ENCODE data around the gene MINDY4.

MINDY4 gene

GRCh38 chr7:30920584-30921539, 149.6 kb downstream of the MINDY4 start:
- peak; percentile 63 for DNase-seq

- no peak for DNase-seq
Measured at GRCh38 chr7:30921540-30922401, 150.6 kb downstream of the MINDY4 start.

- DNase-seq, result no peak
Measured at GRCh38 chr7:30922596-30922995, 151.4 kb downstream of the MINDY4 start.

- no peak for DNase-seq
Measured at GRCh38 chr7:30923009-30923773, 152.0 kb downstream of the MINDY4 start.

- no peak for DNase-seq
Measured at GRCh38 chr7:30923774-30924413, 152.7 kb downstream of the MINDY4 start.

DNA sequence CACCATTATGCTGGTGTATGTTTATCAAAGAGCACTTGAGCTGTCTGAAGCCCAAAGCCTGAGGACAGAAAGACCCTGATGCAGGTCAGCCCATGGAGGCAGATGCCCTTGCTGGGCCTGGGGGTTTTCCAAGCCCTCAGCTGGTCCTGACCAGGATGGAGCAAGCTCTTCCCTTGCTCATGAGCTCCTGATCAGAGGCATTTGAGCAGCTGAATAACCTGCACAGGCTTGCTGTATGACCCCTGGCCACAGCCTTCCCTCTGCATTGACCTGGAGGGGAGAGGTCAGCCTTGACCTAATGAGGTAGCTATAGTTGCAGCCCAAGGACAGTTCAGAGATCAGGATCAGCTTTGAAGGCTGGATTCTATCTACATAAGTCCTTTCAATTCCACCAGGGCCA, 153.4 kb downstream of the MINDY4 start:
- no peak for DNase-seq

GRCh38 chr7:30925117-30925516, 153.9 kb downstream of the MINDY4 start:
- DNase-seq, result no peak

DNA sequence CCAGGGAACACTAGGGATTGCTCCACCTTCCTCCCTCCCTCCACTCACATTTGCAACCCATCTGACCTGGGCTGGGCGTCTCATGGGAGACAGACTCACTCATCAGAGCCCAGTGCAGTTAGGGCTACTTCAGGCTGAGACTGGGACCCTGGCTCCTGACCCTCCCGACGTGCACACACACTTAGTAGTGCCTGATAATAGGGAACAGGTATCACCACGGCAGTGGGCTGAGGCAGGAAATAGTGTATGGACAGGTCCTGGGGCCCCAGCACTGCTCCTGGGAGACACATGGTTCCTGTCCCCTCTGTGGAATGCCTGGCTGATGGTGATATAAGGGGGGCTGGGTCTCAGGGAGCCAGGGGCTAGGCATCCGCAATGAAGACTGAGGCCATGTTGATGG, 154.7 kb downstream of the MINDY4 start:
- DNase-seq, result no peak

GRCh38 chr7:30926313-30926712, 155.1 kb downstream of the MINDY4 start:
- no peak for DNase-seq

- DNase-seq, result no peak
Measured at GRCh38 chr7:30927040-30927439, 155.8 kb downstream of the MINDY4 start.

- DNase-seq, result no peak
Measured at GRCh38 chr7:30927559-30927958, 156.3 kb downstream of the MINDY4 start.

GRCh38 chr7:30928254-30928872, 157.1 kb downstream of the MINDY4 start:
- DNase-seq, result no peak

GRCh38 chr7:30929686-30930085, 158.5 kb downstream of the MINDY4 start:
- DNase-seq, result no peak

DNA sequence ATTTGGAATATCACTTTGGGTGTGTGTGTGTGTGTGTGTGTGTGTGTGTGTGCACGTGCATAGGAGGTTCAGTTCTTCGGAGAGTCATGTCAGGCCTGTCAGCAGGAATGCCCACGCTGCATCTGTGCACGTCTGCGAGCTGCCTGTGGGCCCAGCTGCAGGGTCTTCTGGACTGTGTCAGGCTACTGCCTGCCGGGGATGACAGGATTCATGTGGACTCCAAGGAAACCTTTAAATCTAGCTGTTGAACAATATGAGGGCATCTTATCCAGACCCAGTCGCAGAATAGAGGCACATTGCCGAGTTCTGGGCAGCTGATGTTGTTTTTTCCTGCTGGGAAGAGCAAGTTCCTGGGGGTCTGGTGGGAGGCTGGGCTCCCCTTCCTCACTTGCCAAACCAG, 159.4 kb downstream of the MINDY4 start:
- DNase-seq, result no peak

DNA sequence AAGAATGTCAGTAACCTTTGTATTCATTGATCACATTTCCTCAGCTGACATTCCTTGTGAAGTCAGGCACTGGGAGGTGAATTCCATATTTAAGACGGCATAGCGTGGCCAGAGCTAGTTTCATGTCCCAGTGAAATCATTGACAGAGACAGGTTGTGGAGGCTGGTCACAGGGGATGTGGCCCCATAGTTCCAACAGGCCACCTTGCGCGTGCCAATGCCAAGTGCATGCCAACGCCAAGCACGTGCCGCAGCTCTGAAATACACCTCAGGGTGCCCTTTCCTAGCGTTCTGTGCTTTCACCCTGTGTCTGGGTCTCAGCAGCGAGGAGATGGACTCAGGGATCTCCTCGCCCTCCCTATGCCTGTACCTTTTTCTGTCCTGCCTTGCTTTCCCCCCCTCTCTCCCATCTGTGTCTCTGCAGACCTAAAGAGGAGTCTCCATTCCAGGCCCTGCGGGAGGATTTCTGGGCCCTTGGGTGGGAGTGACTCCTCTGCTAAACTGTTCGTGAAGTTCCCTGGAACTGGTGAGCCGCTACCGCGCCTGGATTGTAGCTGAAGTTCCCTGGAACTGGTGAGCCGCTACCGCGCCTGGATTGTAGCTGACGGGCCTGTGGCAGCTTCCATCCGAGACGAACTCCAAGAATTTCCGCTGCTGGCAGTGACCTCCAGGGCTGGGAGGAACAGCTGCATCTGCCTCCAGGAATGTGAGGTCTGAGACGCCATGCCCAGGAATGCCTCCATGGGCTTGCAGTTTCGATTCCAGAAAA, 160.1 kb downstream of the MINDY4 start:
- DNase-seq, result no peak

DNA sequence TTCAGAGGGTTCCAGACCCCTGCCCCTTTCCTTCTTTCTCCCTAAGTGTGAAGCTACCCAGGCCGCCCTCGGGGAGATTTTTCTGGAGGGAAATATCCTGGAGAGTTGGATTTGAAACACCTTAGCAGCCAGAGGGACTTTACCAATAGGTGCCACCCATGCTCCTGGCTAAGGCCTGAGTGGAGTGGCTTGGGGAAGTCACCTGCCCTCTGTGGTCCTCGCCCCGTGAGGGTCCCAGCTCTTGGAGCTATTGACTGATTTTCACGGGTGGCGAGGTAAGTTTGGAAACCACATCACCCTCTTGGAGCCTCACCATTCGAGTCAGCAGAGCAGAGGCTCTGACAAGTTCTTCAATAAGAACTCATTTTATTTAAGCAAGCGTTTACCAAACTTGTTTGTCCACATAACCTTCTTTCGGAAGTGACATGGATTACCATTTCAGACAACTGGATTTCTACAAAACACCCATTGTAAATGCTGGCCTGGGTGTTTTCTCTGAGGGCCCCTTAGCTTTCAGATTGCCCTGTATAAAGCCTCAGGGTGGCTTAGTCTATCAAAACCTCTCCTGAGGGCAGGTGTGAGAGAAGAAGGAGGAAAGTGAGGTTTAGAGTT, 160.8 kb downstream of the MINDY4 start:
- DNase-seq, result no peak

DNA sequence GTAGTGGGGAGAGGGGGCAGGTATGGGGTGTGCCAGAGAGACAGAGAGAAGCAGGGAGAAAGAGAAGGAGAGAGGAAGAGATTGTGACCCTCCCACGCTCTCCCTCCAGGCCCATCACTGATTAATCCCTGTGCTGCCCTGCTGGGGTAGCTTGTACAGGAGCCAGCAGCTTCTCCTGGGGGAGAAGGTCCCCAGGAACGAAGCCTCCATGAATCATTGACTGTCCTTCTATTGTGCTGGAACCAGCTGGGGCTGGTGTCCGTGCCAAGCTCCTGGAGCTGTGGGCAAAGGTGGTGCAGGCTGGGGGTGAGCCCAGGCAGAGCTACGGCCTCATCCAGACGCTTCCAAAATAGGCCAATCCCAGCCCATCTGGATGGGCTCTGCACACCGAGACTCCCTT, 161.3 kb downstream of the MINDY4 start:
- DNase-seq, result no peak

GRCh38 chr7:30933124-30933974, 162.1 kb downstream of the MINDY4 start:
- no peak for DNase-seq

DNA sequence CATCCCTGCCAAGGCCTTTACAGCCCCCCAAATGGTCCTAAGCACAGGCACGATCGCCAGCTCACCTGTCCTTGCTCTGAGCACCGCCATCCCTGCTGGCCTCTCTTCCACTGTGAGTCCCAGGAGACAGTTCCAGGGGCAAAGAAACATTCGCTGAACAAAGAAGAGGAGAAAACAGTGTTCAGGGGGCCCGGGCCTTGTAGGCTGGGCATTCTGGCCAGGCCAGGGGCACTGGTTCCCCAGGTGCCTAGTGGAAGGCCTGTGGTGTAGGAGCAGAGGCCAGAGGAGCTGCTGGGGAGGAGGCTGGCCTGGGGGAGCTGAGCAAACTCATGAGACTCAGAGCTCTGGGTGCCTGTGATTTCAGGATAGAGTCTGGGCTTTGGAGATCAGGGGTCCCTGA, 163.0 kb downstream of the MINDY4 start:
- DNase-seq, result no peak

Measured in DMS53 (cell line).